Prostate gland (tissue), 2 donors: ENCODE measurements around the gene TEN1. TPM values are rescaled to one million over a fixed set of nuclear protein-coding genes. Genes with fewer than 3 reads are reported as not detected.

Experiments
- DNase-seq: peaks from one replicate; pipeline ENCODE4 v3.0.0-alpha.2; 2019; ENCODE audit warnings: low spot score
- H3K27ac ChIP-seq, 2 donors: fragments of 200-600 bp; sonication (generic); 2 replicates each; pipeline ENCODE4 v1.5.1; 2017 to 2019
- H3K27me3 ChIP-seq: fragments of 200-600 bp; sonication (generic); replicated peaks from 2 replicates; pipeline ENCODE4 v1.5.1; 2019; ENCODE audit not compliant: insufficient read depth
- H3K36me3 ChIP-seq, 2 donors: fragments of 200-600 bp; sonication (generic); 1 replicate in 1 of 2; 2 replicates in 1 of 2; pipeline versions ENCODE4 v1.5.1 to v1.8.1; 2017 to 2019
- H3K4me1 ChIP-seq: fragments of 200-600 bp; sonication (generic); replicated peaks from 2 replicates; pipeline ENCODE4 v1.5.1; 2019
- H3K4me3 ChIP-seq, 2 donors: fragments of 200-600 bp; sonication (generic); 2 replicates each; pipeline ENCODE4 v1.5.1; 2017 to 2019
- H3K9me3 ChIP-seq: fragments of 200-600 bp; sonication (generic); 2 replicates; pipeline ENCODE4 v1.5.1; 2017
- CTCF ChIP-seq, 4 experiments: fragments of 200-600 bp in 2 of 4; fragments of 450-650 bp in 2 of 4; sonication (generic) in 2 of 4; IDR thresholded peaks; 1 replicate in 3 of 4; 2 replicates in 1 of 4; pipeline ENCODE4 v1.5.1; 2016 to 2019; ENCODE audit warnings: antibody characterized with exemption in 4 of 4, mild to moderate bottlenecking in 2 of 4, moderate library complexity in 2 of 4
- POLR2A ChIP-seq: fragments of 450-650 bp; IDR thresholded peaks from one replicate; pipeline ENCODE4 v1.6.1; 2016; ENCODE audit warnings: antibody characterized with exemption, mild to moderate bottlenecking
- POLR2AphosphoS5 ChIP-seq: sonication (generic); formaldehyde crosslinking; IDR thresholded peaks from one replicate; pipeline ENCODE4 v1.6.1; 2017; ENCODE audit warnings: antibody characterized with exemption
- WGBS: methylation state at CpG from one replicate; pipeline ENCODE4 v1.1.5; 2018; 5-methylcytosine and 5-hydroxymethylcytosine counted together
- intact Hi-C: fragments of 100-400 bp; cut with DNase I; formaldehyde crosslinking; loops from one replicate; pipeline ENCODE4 v1.14.2; 2022
- total RNA-seq, 2 donors: library from RNA; depleted of rRNA; stranded (reverse); fragments of >200 nt; gene quantifications; one replicate each; pipeline ENCODE4 v1.1.0, GENCODE V29; 2016

TEN1 gene
- total RNA-seq, 2 donors from 2014 or later, result 20.9 to 25.1 TPM

- Histone ChIP-seq H3K4me1 (no peaks in the 10 kb centered on the region), H3K36me3 (no peaks in the 10 kb centered on the region), H3K9me3 (no peaks in the 10 kb centered on the region), H3K27ac (no peak overlapping the region), H3K4me3 (no peak overlapping the region), H3K27me3 (no peaks in the 10 kb centered on the region)
- 89% methylated on average over 9 of the region's 9 CpGs for WGBS
- no peak for DNase-seq
- intact Hi-C loops, result no loop called here
- TF ChIP-seq CTCF (IDR thresholded peaks at IDR 0.05) (no peak), POLR2AphosphoS5 (no peak), POLR2A (no peak)
These were observed 44.8 kb downstream of the TEN1 start for GRCh38 chr17:76023900-76024237.

GRCh38 chr17:76024353-76024752 is 45.3 kb downstream of the TEN1 start:
- no peaks in the 10 kb centered on the region for H3K9me3 ChIP-seq
- H3K4me1 ChIP-seq, result no peaks in the 10 kb centered on the region
- no peak for TF ChIP-seq CTCF (IDR thresholded peaks at IDR 0.05)
- TF ChIP-seq POLR2A, result no peak
- no peak for TF ChIP-seq POLR2AphosphoS5
- no peak for DNase-seq
- no peak overlapping the region for H3K4me3 ChIP-seq
- 82% methylated on average over 8 of the region's 9 CpGs for WGBS
- H3K27ac ChIP-seq, result no peak overlapping the region
- H3K36me3 ChIP-seq, result no peaks in the 10 kb centered on the region
- intact Hi-C loops, result no loop called here
- no peaks in the 10 kb centered on the region for H3K27me3 ChIP-seq

GRCh38 chr17:76025294-76025693 is 46.3 kb downstream of the TEN1 start:
- H3K27ac ChIP-seq, result no peak overlapping the region
- no peaks in the 10 kb centered on the region for H3K27me3 ChIP-seq
- 88% methylated on average over 12 of the region's 12 CpGs for WGBS
- intact Hi-C loops, result no loop called here
- no peaks in the 10 kb centered on the region for H3K36me3 ChIP-seq
- DNase-seq, result no peak
- no peak for TF ChIP-seq POLR2A
- TF ChIP-seq POLR2AphosphoS5, result no peak
- TF ChIP-seq CTCF (IDR thresholded peaks at IDR 0.05), result no peak
- H3K9me3 ChIP-seq, result no peaks in the 10 kb centered on the region
- H3K4me3 ChIP-seq, result no peak overlapping the region
- no peaks in the 10 kb centered on the region for H3K4me1 ChIP-seq

- Histone ChIP-seq H3K9me3 (no peaks in the 10 kb centered on the region), H3K27me3 (no peaks in the 10 kb centered on the region), H3K36me3 (no peaks in the 10 kb centered on the region), H3K4me3 (peak overlapping the region; percentile 26 to 37), H3K4me1 (no peaks in the 10 kb centered on the region), H3K27ac (peak overlapping the region; percentile 69 to 82)
- no peak for TF ChIP-seq POLR2A
- peak in 2 of 4 experiments; percentile 37 to 41 for TF ChIP-seq CTCF (IDR thresholded peaks at IDR 0.05)
- intact Hi-C loops, result no loop called here
- 76% methylated on average over 10 of the region's 15 CpGs for WGBS
- peak; percentile 42 for DNase-seq
These were observed 47.7 kb downstream of the TEN1 start for GRCh38 chr17:76026714-76027158.

- intact Hi-C loops, result no loop called here
- Histone ChIP-seq H3K27ac (peak within 1 kb of the TSS; percentile 69 to 82), H3K4me3 (peak within 1 kb of the TSS; percentile 26 to 37), H3K36me3 (no peaks in the 10 kb centered on the region), H3K27me3 (no peaks in the 10 kb centered on the region), H3K9me3 (no peaks in the 10 kb centered on the region), H3K4me1 (no peaks in the 10 kb centered on the region)
- TF ChIP-seq POLR2A (peak; percentile 84), CTCF (IDR thresholded peaks at IDR 0.05) (peak in 1 of 4 experiments; percentile 7), POLR2AphosphoS5 (peak; percentile 80)
- DNase-seq, result peak; percentile 88
- whole genome bisulfite sequencing, result 42% methylated on average over 24 of the region's 24 CpGs
These were observed 48.3 kb downstream of the TEN1 start, which contains the start of gene EVPL for GRCh38 chr17:76027159-76027839. EVPL (minus strand) TSS chr17:76027306; CDS start chr17:76027198, 108 bp downstream.
